Liver (tissue), 9 donors: ENCODE results near the gene ADRA2A. TPM values are rescaled to one million over a fixed set of nuclear protein-coding genes. Genes with fewer than 3 reads are reported as not detected.

Source experiments
- DNase-seq: peaks from one replicate; pipeline ENCODE4 v3.0.0-alpha.2; 2017; ENCODE audit warnings: low spot score
- H3K27ac ChIP-seq, 2 donors: one replicate each; pipeline ENCODE4 v1.7.0; 2013; ENCODE audit warnings: inconsistent platforms in 2 of 2, low read length in 2 of 2, control low read depth in 1 of 2, low read depth in 1 of 2, mild to moderate bottlenecking in 1 of 2
- H3K27me3 ChIP-seq, 4 donors: one replicate each; pipeline versions ENCODE4 v1.6.1 to v1.7.0; 2013; ENCODE audit warnings: low read length in 3 of 4, inconsistent platforms in 1 of 4, mild to moderate bottlenecking in 1 of 4, moderate library complexity in 1 of 4; ENCODE audit not compliant: control insufficient read depth in 4 of 4, insufficient read depth in 4 of 4
- H3K36me3 ChIP-seq, 4 donors: one replicate each; pipeline versions ENCODE4 v1.6.1 to v1.7.0; 2013; ENCODE audit warnings: low read length in 3 of 4, mild to moderate bottlenecking in 3 of 4, low read depth in 1 of 4, moderate library complexity in 1 of 4; ENCODE audit not compliant: control insufficient read depth in 4 of 4, insufficient read depth in 3 of 4
- H3K4me1 ChIP-seq, 4 donors: one replicate each; pipeline versions ENCODE4 v1.6.1 to v1.7.0; 2013; ENCODE audit warnings: low read length in 3 of 4, mild to moderate bottlenecking in 3 of 4, moderate library complexity in 1 of 4; ENCODE audit not compliant: control insufficient read depth in 4 of 4, insufficient read depth in 4 of 4
- H3K4me3 ChIP-seq, 3 donors: one replicate each; pipeline versions ENCODE4 v1.6.1 to v1.7.0; 2013; ENCODE audit warnings: low read length in 3 of 3, control low read depth in 1 of 3, low read depth in 1 of 3, mild to moderate bottlenecking in 1 of 3
- H3K9ac ChIP-seq, 2 donors: one replicate each; pipeline ENCODE4 v1.7.0; 2013; ENCODE audit warnings: low read length in 2 of 2, mild to moderate bottlenecking in 2 of 2, moderate library complexity in 2 of 2, control low read depth in 1 of 2, low read depth in 1 of 2
- H3K9me3 ChIP-seq, 4 donors: one replicate each; pipeline versions ENCODE4 v1.6.1 to v1.7.0; 2013; ENCODE audit warnings: low read length in 3 of 4; ENCODE audit not compliant: control insufficient read depth in 4 of 4
- ATF3 ChIP-seq: IDR thresholded peaks from 2 replicates; pipeline ENCODE4 v1.6.1; 2016; ENCODE audit warnings: antibody characterized with exemption
- CTCF ChIP-seq: fragments of 150-350 bp; IDR thresholded peaks from 2 replicates; pipeline ENCODE4 v1.5.1; 2017; ENCODE audit warnings: improper control_type of control experiment, low read depth, low read length; ENCODE audit not compliant: missing input control
- EGR1 ChIP-seq, 2 donors: IDR thresholded peaks; 2 replicates each; pipeline ENCODE4 v1.6.1; 2016 to 2018; ENCODE audit warnings: antibody characterized with exemption in 2 of 2, low read depth in 2 of 2
- FOXA1 ChIP-seq: IDR thresholded peaks from 2 replicates; pipeline ENCODE4 v1.6.1; 2016; ENCODE audit warnings: antibody characterized with exemption
- FOXA2 ChIP-seq: IDR thresholded peaks from 2 replicates; pipeline ENCODE4 v1.6.1; 2016; ENCODE audit warnings: antibody characterized with exemption
- GABPA ChIP-seq, 2 donors: IDR thresholded peaks in 1 of 2; conservative IDR thresholded peaks in 1 of 2; 2 replicates each; pipeline ENCODE4 v1.6.1; 2016; ENCODE audit warnings: antibody characterized with exemption in 2 of 2, mild to moderate bottlenecking in 1 of 2, moderate library complexity in 1 of 2
- HNF4A ChIP-seq, 2 donors: conservative IDR thresholded peaks; 2 replicates each; pipeline ENCODE4 v1.6.1; 2016; ENCODE audit warnings: antibody characterized with exemption in 2 of 2, mild to moderate bottlenecking in 2 of 2
- HNF4G ChIP-seq: IDR thresholded peaks from 2 replicates; pipeline ENCODE4 v1.6.1; 2016; ENCODE audit warnings: antibody characterized with exemption
- JUND ChIP-seq, 2 donors: IDR thresholded peaks; 2 replicates each; pipeline ENCODE4 v1.6.1; 2016; ENCODE audit warnings: antibody characterized with exemption in 2 of 2
- MAX ChIP-seq: IDR thresholded peaks from 2 replicates; pipeline ENCODE4 v1.6.1; 2016; ENCODE audit warnings: antibody characterized with exemption
- NR2F2 ChIP-seq: IDR thresholded peaks from 2 replicates; pipeline ENCODE4 v1.6.1; 2016; ENCODE audit warnings: antibody characterized with exemption
- RAD21 ChIP-seq, 2 donors: IDR thresholded peaks; 2 replicates each; pipeline ENCODE4 v1.6.1; 2016; ENCODE audit warnings: antibody characterized with exemption in 2 of 2, mild to moderate bottlenecking in 2 of 2
- REST ChIP-seq: IDR thresholded peaks from 2 replicates; pipeline ENCODE4 v1.6.1; 2016; ENCODE audit warnings: antibody characterized with exemption, mild to moderate bottlenecking
- RXRA ChIP-seq, 2 donors: IDR thresholded peaks; 2 replicates each; pipeline ENCODE4 v1.6.1; 2017 to 2018; ENCODE audit warnings: antibody characterized with exemption in 2 of 2, mild to moderate bottlenecking in 1 of 2
- SP1 ChIP-seq: IDR thresholded peaks from 2 replicates; pipeline ENCODE4 v1.6.1; 2018; ENCODE audit warnings: antibody characterized with exemption, mild to moderate bottlenecking
- TAF1 ChIP-seq: conservative IDR thresholded peaks from 2 replicates; pipeline ENCODE4 v1.6.1; 2016; ENCODE audit warnings: antibody characterized with exemption, mild to moderate bottlenecking
- YY1 ChIP-seq: IDR thresholded peaks from 2 replicates; pipeline ENCODE4 v1.6.1; 2016; ENCODE audit warnings: antibody characterized with exemption, mild to moderate bottlenecking
- ZBTB33 ChIP-seq: IDR thresholded peaks from 2 replicates; pipeline ENCODE4 v1.6.1; 2016; ENCODE audit warnings: antibody characterized with exemption
- WGBS: extraction: QIAGEN DNeasy Blood & Tissue Kit; methylation state at CpG from one replicate; pipeline ENCODE4 v1.1.7; 2013; 5-methylcytosine and 5-hydroxymethylcytosine counted together
- polyA plus RNA-seq, 2 donors: library from polyadenylated mRNA; stranded (reverse) in 1 of 2; unstranded in 1 of 2; fragments of 200-250 nt in 1 of 2; fragments of >200 nt in 1 of 2; fragmentation: Nextera tagmentation in 1 of 2; extraction: Ambion mirVana in 1 of 2; gene quantifications; one replicate each; pipeline versions ENCODE4 v1.2.1 to v1.2.3, GENCODE V29; 2013 to 2015
- total RNA-seq, 2 donors: library from RNA; depleted of rRNA; stranded (reverse); fragments of >200 nt; gene quantifications; one replicate each; pipeline ENCODE4 v1.2.3, GENCODE V29; 2014
- donor health status: healthy.
- donor health status: healthy.
- donor health status: healthy.
- donor health status: healthy.
- donor health status: healthy.

Gene ADRA2A
- total and polyA plus RNA-seq, 4 donors = 0.15 to 0.50 (median 0.33) TPM

GRCh38 chr10:111072232-111072631 lies 4.6 kb upstream of the ADRA2A start:
- WGBS = 72% methylated on average over 3 of the region's 3 CpGs

More at GRCh38 chr10:111072232-111072631, 4.6 kb upstream of the ADRA2A start:
- Histone ChIP-seq H3K27me3 (peaks cover 0 to 10% (median 2%) of the 10 kb centered on the region in 4 donors), H3K27ac (no peak overlapping the region), H3K9ac (no peak overlapping the region), H3K4me3 (no peak overlapping the region), H3K9me3 (peaks cover 0 to 4% (median 0%) of the 10 kb centered on the region in 4 donors), H3K4me1 (peaks cover 4 to 15% (median 11%) of the 10 kb centered on the region in 4 donors), H3K36me3 (no peaks in the 10 kb centered on the region)
- TF ChIP-seq HNF4G (no peak), RXRA (IDR thresholded peaks at IDR 0.05) (no peak), NR2F2 (no peak), YY1 (no peak), TAF1 (no peak), HNF4A (conservative IDR thresholded peaks at IDR 0.05) (no peak), REST (no peak), CTCF (no peak), GABPA (IDR thresholded peaks at IDR 0.05 in 1 of 2, conservative IDR thresholded peaks at IDR 0.05 in 1 of 2) (no peak), FOXA2 (no peak), JUND (IDR thresholded peaks at IDR 0.05) (no peak), RAD21 (IDR thresholded peaks at IDR 0.05) (no peak), ZBTB33 (no peak), FOXA1 (no peak), EGR1 (IDR thresholded peaks at IDR 0.05; ENCODE audit: low read depth in 2 of 2) (no peak), ATF3 (no peak), SP1 (no peak), MAX (no peak)
- no peak for DNase-seq
